HG03442 (cell line): ENCODE results near the gene VRK3.

ENCODE experiments used
- ATAC-seq: cut with Tn5 transposase; IDR thresholded peaks from one replicate; pipeline ENCODE4 v1.9.1; 2021; ENCODE audit warnings: mild to moderate bottlenecking, moderate library complexity; ENCODE audit not compliant: unreplicated experiment

VRK3 gene

DNA sequence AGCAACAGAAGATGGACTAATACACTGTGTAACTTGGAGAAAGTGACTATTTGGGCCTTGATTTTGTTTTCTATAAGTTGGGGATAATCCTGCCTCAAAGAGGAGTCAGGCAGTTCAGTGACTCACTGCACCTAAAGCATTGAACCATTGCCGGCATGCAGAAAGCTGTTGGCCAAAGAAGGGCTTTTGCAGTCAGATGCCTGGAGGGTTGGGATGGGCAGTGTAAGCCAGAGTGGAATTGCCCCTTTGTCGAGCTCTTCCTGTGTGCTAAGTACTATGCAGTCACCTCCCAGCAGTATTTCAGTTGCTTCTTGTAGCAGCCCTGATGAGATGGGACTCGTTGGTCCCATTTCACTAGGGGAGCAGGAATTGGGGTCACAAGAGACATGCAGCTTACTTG, 11.7 kb upstream of the VRK3 start:
- no peak for ATAC-seq

DNA sequence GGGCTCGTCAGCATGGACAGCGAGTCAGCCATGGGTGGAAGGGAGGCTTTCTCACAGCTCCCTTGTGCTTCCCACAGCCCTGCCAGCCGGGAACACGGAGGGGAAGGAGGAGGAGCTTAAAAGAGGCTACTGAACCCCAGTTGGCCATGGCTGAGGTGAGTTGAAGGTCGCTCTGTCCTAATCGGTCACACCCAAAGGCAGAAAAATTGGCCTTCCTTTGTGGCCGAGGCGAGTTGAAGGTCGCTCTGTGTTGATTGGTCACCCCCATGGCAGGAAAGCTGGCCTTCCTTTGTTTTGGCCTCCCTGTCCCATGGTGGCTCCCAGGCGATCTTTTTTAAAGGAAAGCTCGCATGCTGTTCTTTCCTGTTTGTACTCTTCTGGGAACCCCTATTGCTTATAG, 5.8 kb upstream of the VRK3 start:
- no peak for ATAC-seq

- no peak for ATAC-seq
Observed at GRCh38 chr19:50030225-50030624, 5.1 kb upstream of the VRK3 start.

GRCh38 chr19:50026550-50026906, 1.4 kb upstream of the VRK3 start:
- ATAC-seq: no peak

DNA sequence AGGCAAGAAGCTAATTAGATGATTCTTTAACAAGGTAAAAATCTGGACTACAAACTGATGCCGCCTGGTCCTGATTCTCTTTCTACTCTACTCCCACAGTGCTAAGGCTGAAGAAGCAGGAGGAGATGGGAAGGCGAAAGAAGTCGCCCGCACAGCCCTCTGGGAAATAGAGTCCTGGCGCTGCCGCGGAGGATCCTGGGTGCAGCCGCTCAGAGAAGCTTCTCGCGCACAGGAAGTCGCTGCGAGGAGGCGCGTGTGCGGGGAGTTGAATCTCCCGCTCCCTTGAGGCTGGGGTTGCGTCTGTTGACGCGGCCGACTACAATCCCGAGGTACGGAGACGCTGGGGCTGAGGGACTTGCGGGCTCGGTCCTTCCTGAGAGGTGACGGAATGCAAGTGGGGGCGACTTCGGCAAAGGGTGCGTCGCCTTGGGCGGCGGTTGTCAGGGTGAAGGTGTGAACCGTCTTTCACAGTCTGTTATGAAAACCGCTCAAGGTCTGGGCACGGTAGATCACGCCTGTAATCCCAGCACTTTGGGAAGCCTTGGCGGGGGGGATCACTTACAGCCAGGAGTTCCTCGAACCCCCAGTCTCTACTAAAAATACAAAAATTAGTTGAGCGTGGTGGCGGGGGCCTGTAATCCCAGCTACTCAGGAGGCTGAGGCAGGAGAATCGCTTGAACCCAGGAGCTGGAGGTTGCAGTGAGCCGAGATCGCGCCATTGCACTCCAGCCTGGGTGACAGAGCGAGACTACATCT, 800 bp upstream of the VRK3 start, which contains the start of gene ZNF473:
ZNF473 (plus strand) TSS at position 212 of the 756 bp plus-strand sequence. CDS start 5,078 bp downstream, outside the sequence.
- ATAC-seq: peak; percentile 51

- ATAC-seq: peak; percentile 2
Observed at GRCh38 chr19:50024719-50025021, 502 bp downstream of the VRK3 start.

GRCh38 chr19:50022823-50023222, 2.3 kb downstream of the VRK3 start:
- no peak for ATAC-seq

DNA sequence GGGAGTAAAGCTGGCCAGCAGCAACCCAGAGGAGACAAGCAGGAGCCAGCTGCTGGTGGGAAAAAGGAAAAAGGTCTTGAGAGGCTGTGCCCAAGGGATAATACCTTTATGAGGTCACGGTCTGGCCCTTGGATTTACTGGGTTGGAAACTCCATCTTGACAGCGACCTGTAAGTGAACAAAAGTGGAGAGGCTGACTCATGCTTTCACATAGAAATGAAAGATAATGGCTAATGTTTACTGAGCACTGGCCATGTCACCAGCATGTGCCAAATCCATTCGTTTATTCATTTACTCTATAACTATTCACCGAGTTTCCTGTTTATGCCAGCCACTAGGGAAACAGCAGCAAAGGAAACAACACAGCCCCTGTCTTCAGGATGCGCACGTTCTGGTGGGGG, 4.7 kb downstream of the VRK3 start:
- ATAC-seq: no peak

DNA sequence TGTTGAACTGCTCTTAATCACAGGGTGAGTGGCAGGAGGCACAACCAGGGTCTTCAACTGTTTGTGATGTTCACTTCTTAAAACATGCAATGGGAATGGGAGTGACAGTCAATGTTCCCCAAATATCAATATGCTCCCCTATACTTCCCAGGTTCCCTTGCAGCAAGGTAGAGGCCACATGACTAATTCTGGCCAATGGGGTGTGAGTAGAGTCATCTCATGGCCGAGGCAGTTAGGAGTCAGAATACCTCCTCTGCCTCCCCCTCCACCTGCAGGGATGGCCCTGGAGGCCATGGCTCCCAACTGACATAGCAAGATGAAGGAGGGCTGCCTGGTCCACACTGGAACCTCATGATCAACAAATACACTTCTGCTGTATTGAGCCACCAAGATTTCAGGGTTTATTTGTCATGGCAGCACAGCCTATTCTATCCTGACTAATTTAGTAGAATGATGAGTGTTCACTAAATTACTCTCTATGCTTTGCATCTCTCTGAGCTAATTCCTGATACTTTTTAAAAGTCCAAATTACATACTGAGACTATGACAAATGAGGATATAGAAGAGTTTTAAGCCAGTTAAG, 8.9 kb downstream of the VRK3 start:
- no peak for ATAC-seq

GRCh38 chr19:50008532-50008931, 16.6 kb downstream of the VRK3 start:
- no peak for ATAC-seq

DNA sequence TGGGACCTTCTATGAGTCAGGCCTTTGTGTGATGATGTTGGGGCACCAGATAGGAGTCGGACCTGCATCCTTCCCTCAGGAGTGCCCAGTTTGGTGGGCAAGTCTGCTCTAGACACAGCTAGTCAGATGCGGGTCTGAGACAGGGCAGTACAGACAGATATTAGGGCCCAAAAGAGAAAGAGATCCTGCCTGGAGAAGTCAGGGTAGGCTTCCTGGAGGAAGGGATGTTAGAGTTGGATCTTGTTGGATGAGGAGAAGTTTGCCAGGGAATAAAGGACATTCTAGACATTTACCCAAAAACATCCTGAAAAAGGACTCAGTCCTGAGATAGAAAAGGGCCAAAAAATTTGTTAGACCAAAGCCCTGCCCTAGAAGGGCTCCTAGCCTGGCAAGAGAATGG, 17.2 kb downstream of the VRK3 start:
- no peak for ATAC-seq

- ATAC-seq: no peak
Observed at GRCh38 chr19:50007170-50007569, 18.0 kb downstream of the VRK3 start.

- ATAC-seq: no peak
Observed at GRCh38 chr19:50005428-50005827, 19.7 kb downstream of the VRK3 start.

DNA sequence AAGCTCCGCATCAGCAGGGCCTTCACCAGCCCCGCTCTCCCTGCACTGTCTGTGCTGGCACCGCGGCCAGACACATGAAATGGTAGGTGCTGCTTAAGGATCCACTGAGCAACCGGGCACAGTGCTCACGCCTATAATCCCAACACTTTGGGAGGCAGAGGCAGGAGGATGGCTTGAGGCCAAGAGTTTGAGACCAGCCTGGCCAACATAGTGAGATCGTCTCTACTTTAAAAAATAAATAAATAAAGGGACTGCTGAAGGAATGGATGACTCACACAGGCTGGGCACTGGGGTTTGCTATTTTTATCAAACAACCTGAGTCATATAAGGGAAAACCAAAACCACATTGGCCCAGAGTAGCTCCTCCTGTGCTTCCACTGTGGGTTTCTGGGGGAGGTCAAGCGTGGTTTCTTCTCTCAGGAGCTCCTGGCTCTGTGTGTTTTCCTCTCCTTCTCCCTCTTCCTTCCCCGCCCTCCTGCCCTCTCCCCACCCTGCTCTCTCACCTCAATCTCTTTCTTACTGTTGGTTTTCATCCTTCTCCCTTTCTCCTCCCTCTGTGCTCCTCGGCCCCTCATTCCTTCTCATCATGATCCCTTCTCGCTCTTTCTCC, 21.3 kb downstream of the VRK3 start:
- no peak for ATAC-seq

GRCh38 chr19:50003254-50003788, 21.9 kb downstream of the VRK3 start:
- no peak for ATAC-seq

DNA sequence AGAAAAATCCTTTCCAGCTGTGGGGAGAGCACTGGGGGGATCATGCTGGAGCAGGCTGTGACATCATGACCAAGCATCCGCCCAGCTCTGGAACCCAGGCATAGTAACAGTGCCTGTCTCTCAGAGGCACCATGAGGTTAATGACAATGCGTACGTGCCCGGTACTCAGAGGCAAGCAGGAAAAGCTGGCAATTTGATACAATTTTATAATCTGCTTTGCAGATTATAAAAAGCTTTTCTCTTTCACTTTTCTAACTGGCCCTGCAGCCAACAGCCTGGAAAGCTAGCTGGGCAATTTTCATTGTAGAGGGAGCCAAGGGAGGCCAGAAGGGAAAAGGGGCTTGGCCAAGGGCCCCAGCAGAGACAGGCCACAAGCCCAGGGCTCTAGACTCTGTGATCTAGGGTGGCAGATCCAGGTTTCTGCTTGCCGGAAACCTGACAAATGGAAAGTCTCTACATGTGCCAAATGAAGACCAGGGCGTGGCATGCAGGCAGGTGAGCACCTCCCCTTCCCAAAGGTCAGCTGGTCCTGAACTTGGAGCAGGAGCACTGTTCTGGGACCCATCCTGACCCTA, 22.7 kb downstream of the VRK3 start:
- ATAC-seq: no peak

DNA sequence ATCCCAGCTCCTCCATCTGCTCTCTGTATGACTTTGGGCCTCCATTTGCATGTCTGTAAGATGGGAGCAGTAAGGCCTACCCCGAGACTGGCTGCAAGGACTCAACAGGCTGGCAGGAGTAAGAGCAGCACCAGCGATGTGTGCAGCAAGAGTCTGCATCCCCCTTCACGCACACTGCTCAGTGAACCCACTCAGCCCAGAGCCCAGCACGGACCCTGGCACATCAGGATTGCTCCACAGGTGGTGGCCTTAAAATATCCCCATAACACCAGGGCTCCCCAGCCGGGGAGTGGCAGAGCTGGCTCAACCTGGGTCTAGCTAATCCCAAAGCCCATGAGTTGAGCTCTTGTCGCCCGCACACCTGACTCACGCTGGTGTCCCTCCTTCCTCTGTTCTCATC, 23.4 kb downstream of the VRK3 start:
- ATAC-seq: no peak

DNA sequence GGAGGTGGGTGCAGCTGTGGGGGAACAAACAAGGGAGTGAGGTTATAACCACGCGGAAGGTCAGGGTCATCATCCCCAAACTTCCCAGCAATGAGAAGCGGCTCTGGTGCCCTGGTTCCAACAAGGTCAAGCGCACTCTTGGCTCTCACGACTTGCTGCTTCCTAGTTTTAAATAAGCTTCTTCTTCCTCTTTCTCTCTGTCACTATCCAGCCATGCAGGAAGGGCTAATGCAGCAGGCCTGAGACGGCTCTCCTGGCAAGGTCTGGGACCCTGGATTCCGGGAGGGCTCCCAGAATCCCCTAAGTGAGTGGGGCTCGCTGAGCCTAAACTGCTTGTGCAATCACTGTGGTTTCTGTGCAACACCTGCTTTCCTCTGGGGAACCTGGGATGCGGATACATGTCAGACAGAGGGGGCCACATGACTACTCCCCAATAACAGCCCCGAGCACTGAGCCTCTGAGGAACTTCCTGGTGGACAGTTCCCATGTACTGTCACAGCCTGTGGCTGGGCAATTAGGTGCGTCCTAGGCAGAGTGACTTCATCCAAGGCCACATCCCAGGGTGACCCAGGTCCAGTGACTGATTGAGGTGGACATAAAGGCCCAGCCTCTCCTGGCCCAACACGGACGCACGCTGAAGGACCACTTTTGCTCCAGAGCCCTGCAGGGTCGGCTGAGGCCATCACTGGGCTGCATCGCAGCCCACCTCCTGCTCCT, 24.2 kb downstream of the VRK3 start:
- no peak for ATAC-seq

DNA sequence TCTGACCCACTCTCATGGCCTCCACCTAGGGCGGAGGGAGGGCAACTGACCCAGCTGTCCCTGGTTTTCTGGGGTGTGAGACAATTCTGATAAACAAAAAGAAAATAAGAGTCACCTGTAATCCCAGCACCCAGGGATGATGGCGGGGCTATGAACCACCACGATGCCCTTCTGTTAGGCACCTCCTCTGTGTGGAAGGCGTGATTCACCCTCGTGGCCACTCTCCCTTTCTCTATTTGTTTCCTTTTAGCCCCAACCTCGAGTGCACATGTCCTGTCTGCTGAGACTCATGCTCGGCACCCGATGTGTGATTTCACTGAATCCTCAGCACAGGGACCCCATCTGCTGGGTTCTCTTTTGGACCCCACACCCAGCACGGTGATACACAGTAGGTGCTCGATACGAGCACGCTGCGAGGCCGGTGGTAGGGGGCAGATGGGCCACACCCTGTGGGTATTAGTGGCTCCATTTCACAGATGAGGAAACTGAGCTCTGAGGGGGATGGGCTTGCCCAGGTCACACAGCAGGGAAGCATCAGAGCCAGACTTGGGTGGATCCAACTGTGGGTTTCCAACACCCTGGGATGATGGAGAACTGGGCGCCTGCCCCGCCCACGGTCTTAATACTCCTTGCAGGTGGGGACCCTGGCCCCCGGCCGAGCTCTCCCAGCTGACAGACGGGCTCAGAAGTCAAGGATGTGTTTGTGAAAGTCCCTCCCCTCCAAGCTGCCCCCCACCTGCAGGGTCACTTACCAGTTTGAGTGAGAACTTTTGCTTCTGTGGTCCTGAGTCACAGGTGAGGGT, 24.9 kb downstream of the VRK3 start:
- ATAC-seq: no peak

DNA sequence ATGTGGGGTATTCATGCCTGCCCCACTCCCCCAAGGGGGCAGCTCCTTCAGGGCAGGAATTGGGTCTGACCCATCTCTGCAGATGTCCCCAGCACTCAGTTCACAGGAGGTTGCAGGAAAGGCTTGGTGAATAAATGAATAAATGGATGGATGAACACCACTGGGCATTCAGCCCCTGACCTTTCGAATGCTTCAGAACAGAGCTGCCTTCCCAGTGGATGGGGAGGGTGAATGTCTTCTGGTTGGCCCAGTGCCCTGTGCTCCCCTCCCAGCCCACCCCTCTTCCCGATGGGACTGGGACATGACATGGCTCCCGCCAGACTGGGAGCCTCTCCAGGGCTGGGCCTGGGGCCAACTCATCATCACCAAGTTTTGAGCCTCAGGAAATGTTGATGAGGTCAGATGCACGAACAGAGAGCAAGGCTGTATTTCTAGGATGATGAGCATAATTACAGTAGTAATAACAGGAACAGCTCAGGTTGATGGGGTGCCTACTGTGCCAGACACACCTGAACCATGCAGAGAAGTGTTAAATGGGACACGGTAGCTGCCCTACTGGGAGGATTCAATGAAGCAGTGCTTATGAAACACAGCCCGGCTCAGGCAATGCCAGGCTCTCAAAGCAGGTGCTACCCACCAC, 25.7 kb downstream of the VRK3 start:
- ATAC-seq: no peak
